Measurements from ENCODE around the gene ESR2. TPM values are rescaled to one million over a fixed set of nuclear protein-coding genes. Genes with fewer than 3 reads are reported as not detected.

Gene ESR2
- total and polyA plus RNA-seq, 4 donors: 0.11 to 3.4 (median 0.37) TPM

- DNase-seq: no peak
- WGBS, 2 donors: 96% methylated on average over 3 of the region's 3 CpGs
- ATAC-seq (ENCODE audit: insufficient read depth, low FRiP score): no peak
- Histone ChIP-seq H3K4me3 (no peak overlapping the region), H3K27ac (ENCODE audit: low read depth in 1 of 2, low read length in 1 of 2) (no peak overlapping the region), H3K4me1 (ENCODE audit: control insufficient read depth in 5 of 5, insufficient read depth in 5 of 5, low read length in 5 of 5) (peaks cover 0 to 11% (median 5%) of the 10 kb centered on the region in 5 donors), H3K36me3 (ENCODE audit: control insufficient read depth in 4 of 4, insufficient read depth in 4 of 4, low read length in 4 of 4) (peaks cover 8 to 12% (median 10%) of the 10 kb centered on the region in 4 donors), H3K9me3 (ENCODE audit: control insufficient read depth in 4 of 4, insufficient read depth in 3 of 4, low read length in 3 of 4) (peaks cover 0 to 2% (median 0%) of the 10 kb centered on the region in 4 donors), H3K27me3 (ENCODE audit: control insufficient read depth in 3 of 3, insufficient read depth in 3 of 3, low read length in 2 of 3) (no peaks in the 10 kb centered on the region), H3K9ac (ENCODE audit: insufficient read depth in 1 of 2, low read length in 2 of 2) (no peak overlapping the region)
- no peak for TF ChIP-seq CTCF (IDR thresholded peaks at IDR 0.05; ENCODE audit: control extremely low read depth, extremely low read depth)
Measured at GRCh38 chr14:64190974-64191502, 103.1 kb downstream of the ESR2 start.

- Histone ChIP-seq H3K9me3 (ENCODE audit: control insufficient read depth in 4 of 4, insufficient read depth in 3 of 4, low read length in 3 of 4) (no peaks in the 10 kb centered on the region), H3K36me3 (ENCODE audit: control insufficient read depth in 4 of 4, insufficient read depth in 4 of 4, low read length in 4 of 4) (peaks cover 8 to 19% (median 13%) of the 10 kb centered on the region in 4 donors), H3K4me1 (ENCODE audit: control insufficient read depth in 5 of 5, insufficient read depth in 5 of 5, low read length in 5 of 5) (peaks cover 0 to 8% (median 0%) of the 10 kb centered on the region in 5 donors), H3K27me3 (ENCODE audit: control insufficient read depth in 3 of 3, insufficient read depth in 3 of 3, low read length in 2 of 3) (no peaks in the 10 kb centered on the region), H3K27ac (ENCODE audit: low read depth in 1 of 2, low read length in 1 of 2) (no peak overlapping the region), H3K9ac (ENCODE audit: insufficient read depth in 1 of 2, low read length in 2 of 2) (no peak overlapping the region), H3K4me3 (no peak overlapping the region)
- 63 to 79% methylated on average over 3 of the region's 3 CpGs for WGBS, 2 donors
- no peak for TF ChIP-seq CTCF (IDR thresholded peaks at IDR 0.05; ENCODE audit: control extremely low read depth, extremely low read depth)
- DNase-seq: no peak
- no peak for ATAC-seq (ENCODE audit: insufficient read depth, low FRiP score)
Measured at GRCh38 chr14:64187331-64187730, 106.8 kb downstream of the ESR2 start.

- Histone ChIP-seq H3K27ac (ENCODE audit: low read depth in 1 of 2, low read length in 1 of 2) (no peak overlapping the region), H3K27me3 (ENCODE audit: control insufficient read depth in 3 of 3, insufficient read depth in 3 of 3, low read length in 2 of 3) (no peaks in the 10 kb centered on the region), H3K4me3 (no peak overlapping the region), H3K36me3 (ENCODE audit: control insufficient read depth in 4 of 4, insufficient read depth in 4 of 4, low read length in 4 of 4) (peaks cover 8 to 19% (median 10%) of the 10 kb centered on the region in 4 donors), H3K4me1 (ENCODE audit: control insufficient read depth in 5 of 5, insufficient read depth in 5 of 5, low read length in 5 of 5) (peaks cover 0 to 8% (median 0%) of the 10 kb centered on the region in 5 donors), H3K9me3 (ENCODE audit: control insufficient read depth in 4 of 4, insufficient read depth in 3 of 4, low read length in 3 of 4) (no peaks in the 10 kb centered on the region), H3K9ac (ENCODE audit: insufficient read depth in 1 of 2, low read length in 2 of 2) (no peak overlapping the region)
- WGBS, 2 donors: 88 to 91% methylated on average over 12 of the region's 12 CpGs
- ATAC-seq (ENCODE audit: insufficient read depth, low FRiP score) (no peak), DNase-seq (peak in 1 of 3 donors; percentile 23)
- TF ChIP-seq CTCF (IDR thresholded peaks at IDR 0.05; ENCODE audit: control extremely low read depth, extremely low read depth): no peak
Measured at GRCh38 chr14:64186231-64187129, 107.7 kb downstream of the ESR2 start.

Measured in lung (tissue), 12 donors.